GM21786 (cell line): ENCODE results near the gene DPP6.

Experiments used
- ATAC-seq: cut with Tn5 transposase; IDR thresholded peaks from one replicate; pipeline ENCODE4 v1.9.1; 2021; ENCODE audit not compliant: unreplicated experiment

DPP6 gene

GRCh38 chr7:154440651-154441050 lies 388.5 kb downstream of the DPP6 start:
- no peak for ATAC-seq

GRCh38 chr7:154441811-154442210 lies 389.6 kb downstream of the DPP6 start:
- no peak for ATAC-seq

- ATAC-seq: no peak
Observed at GRCh38 chr7:154442939-154443338, 390.7 kb downstream of the DPP6 start.

- no peak for ATAC-seq
Observed at GRCh38 chr7:154450451-154450850, 398.3 kb downstream of the DPP6 start.

- no peak for ATAC-seq
Observed at GRCh38 chr7:154451480-154452457, 399.6 kb downstream of the DPP6 start.

- no peak for ATAC-seq
Observed at GRCh38 chr7:154463794-154464193, 411.6 kb downstream of the DPP6 start.

- no peak for ATAC-seq
Observed at GRCh38 chr7:154469652-154470051, 417.5 kb downstream of the DPP6 start.

GRCh38 chr7:154472343-154472742 lies 420.1 kb downstream of the DPP6 start:
- ATAC-seq: no peak

- no peak for ATAC-seq
Observed at GRCh38 chr7:154473360-154473759, 421.2 kb downstream of the DPP6 start.

GRCh38 chr7:154474903-154475520 lies 422.8 kb downstream of the DPP6 start:
- no peak for ATAC-seq

- ATAC-seq: no peak
Observed at GRCh38 chr7:154475864-154476263, 423.7 kb downstream of the DPP6 start.

- no peak for ATAC-seq
Observed at GRCh38 chr7:154480817-154481216, 428.6 kb downstream of the DPP6 start.

GRCh38 chr7:154482863-154483262 lies 430.7 kb downstream of the DPP6 start:
- ATAC-seq: no peak

GRCh38 chr7:154484406-154484805 lies 432.2 kb downstream of the DPP6 start:
- ATAC-seq: no peak

- ATAC-seq: no peak
Observed at GRCh38 chr7:154484943-154485342, 432.7 kb downstream of the DPP6 start.

- no peak for ATAC-seq
Observed at GRCh38 chr7:154489897-154490296, 437.7 kb downstream of the DPP6 start.

- no peak for ATAC-seq
Observed at GRCh38 chr7:154493594-154493993, 441.4 kb downstream of the DPP6 start.

- ATAC-seq: no peak
Observed at GRCh38 chr7:154497751-154498150, 445.6 kb downstream of the DPP6 start.

GRCh38 chr7:154503962-154504550 lies 451.9 kb downstream of the DPP6 start:
- no peak for ATAC-seq

- no peak for ATAC-seq
Observed at GRCh38 chr7:154504918-154505317, 452.7 kb downstream of the DPP6 start.

- ATAC-seq: no peak
Observed at GRCh38 chr7:154505362-154505761, 453.2 kb downstream of the DPP6 start.

- no peak for ATAC-seq
Observed at GRCh38 chr7:154509192-154509591, 457.0 kb downstream of the DPP6 start.
